Activated CD4-positive, alpha-beta memory T cell treated with anti-CD3 and anti-CD28 coated beads, Interleukin-2, amount 10 ng/mL, durations not matched to agents 7 days and 5 days (primary cell): ENCODE measurements around the gene KRTAP5-2. TPM values are rescaled to one million over a fixed set of nuclear protein-coding genes. Genes with fewer than 3 reads are reported as not detected.
"Not testable (repeated sequence)": the region's sequence is repeated elsewhere in the genome, so short reads cannot be mapped to it uniquely, and the experiment has no call there.

Source experiments
- CTCF ChIA-PET: fragments of 350-600 bp; sonication (Branson Sonifier 250); formaldehyde crosslinking; loops from one replicate; lab custom pipeline; 2021; ENCODE audit warnings: antibody characterized with exemption, inconsistent platforms; lab: Charles Lee
- POLR2A ChIA-PET: fragments of 350-600 bp; sonication (Branson Sonifier 250); formaldehyde crosslinking; loops from one replicate; lab custom pipeline; 2021; ENCODE audit warnings: antibody characterized with exemption; lab: Charles Lee
- DNase-seq: peaks from one replicate; pipeline ENCODE4 v3.0.0-alpha.2; 2020
- H3K27ac Mint-ChIP-seq: one replicate; pipeline ENCODE4 v1.8.0; 2021; ENCODE audit warnings: mild to moderate bottlenecking, mixed read lengths
- H3K27me3 Mint-ChIP-seq: one replicate; pipeline ENCODE4 v1.8.0; 2021; ENCODE audit warnings: mixed read lengths
- H3K36me3 Mint-ChIP-seq: one replicate; pipeline ENCODE4 v1.8.0; 2021; ENCODE audit warnings: low read depth, mixed read lengths
- H3K4me1 Mint-ChIP-seq: one replicate; pipeline ENCODE4 v1.8.0; 2021; ENCODE audit warnings: mixed read lengths
- H3K4me3 Mint-ChIP-seq: one replicate; pipeline ENCODE4 v1.8.0; 2021; ENCODE audit warnings: mild to moderate bottlenecking, mixed read lengths
- H3K9me3 Mint-ChIP-seq: one replicate; pipeline ENCODE4 v1.8.0; 2021; ENCODE audit warnings: mixed read lengths
- total RNA-seq, 2 experiments: library from RNA; stranded (reverse); gene quantifications; one replicate each; pipeline ENCODE4 v1.2.3, GENCODE V29; 2021

KRTAP5-2 gene, protein sequence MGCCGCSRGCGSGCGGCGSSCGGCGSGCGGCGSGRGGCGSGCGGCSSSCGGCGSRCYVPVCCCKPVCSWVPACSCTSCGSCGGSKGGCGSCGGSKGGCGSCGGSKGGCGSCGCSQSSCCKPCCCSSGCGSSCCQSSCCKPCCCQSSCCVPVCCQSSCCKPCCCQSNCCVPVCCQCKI
- total RNA-seq = not detected

DNA sequence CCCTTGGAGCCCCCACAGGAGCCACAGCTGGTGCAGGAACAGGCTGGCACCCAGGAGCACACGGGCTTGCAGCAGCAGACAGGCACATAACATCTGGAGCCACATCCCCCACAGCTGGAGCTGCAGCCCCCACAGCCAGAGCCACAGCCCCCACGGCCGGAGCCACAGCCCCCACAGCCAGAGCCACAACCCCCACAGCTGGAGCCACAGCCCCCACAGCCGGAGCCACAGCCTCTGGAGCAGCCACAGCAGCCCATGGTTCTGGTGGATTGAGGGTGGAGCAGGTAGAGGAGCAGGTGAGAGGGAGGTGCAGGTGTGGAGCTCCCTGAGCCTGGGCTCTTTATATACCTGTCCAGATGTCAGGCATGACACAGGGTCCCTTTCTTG lies at the start of gene KRTAP5-2:
TSS of gene KRTAP5-2 (minus strand) at position 301 of the 387 bp plus-strand sequence. CDS start at position 257, 44 bp downstream.
- peaks cover 71% of the 10 kb centered on the region for H3K27me3 Mint-ChIP-seq
- no peak within 1 kb of the TSS for H3K4me3 Mint-ChIP-seq
- CTCF ChIA-PET = interaction anchor here (0.8 to 1.0 kb wide), 2 partner anchors 23 to 41 kb away, joined by 3 read pairs; no protein-coding TSS in a partner anchor
- H3K9me3 Mint-ChIP-seq = no peaks in the 10 kb centered on the region
- no peak within 1 kb of the TSS for H3K27ac Mint-ChIP-seq
- no peak for DNase-seq
- POLR2A ChIA-PET = no interaction called here
- H3K4me1 Mint-ChIP-seq = peaks cover 12% of the 10 kb centered on the region
- no peaks in the 10 kb centered on the region for H3K36me3 Mint-ChIP-seq

DNA sequence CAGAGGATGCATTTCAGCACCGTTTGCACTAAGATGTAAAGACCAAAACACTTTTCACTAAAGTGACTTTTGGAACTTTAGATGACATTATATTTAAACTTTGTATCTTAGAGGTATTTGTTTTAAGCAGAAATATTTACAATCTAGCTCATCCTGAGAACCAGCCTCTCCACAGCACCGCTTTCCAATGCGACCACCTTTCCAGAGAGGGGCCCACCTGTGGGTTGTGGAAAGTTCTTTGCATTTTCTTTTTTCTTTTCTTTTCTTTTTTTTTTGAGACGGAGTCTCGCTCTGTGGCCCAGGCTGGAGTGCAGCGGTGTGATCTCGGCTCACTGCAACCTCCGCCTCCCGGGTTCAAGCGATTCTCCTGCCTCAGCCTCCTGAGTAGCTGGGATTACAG lies 48.4 kb upstream of the KRTAP5-2 start:
- H3K4me3 Mint-ChIP-seq, DNase-seq, H3K9me3 Mint-ChIP-seq, H3K27ac Mint-ChIP-seq, H3K36me3 Mint-ChIP-seq, H3K4me1 Mint-ChIP-seq, POLR2A ChIA-PET, H3K27me3 Mint-ChIP-seq: not testable (repeated sequence)
- CTCF ChIA-PET = interaction anchor here (0.6 to 0.8 kb wide), 2 partner anchors 47 to 173 kb away, joined by 3 read pairs; no protein-coding TSS in a partner anchor

- Mint-ChIP-seq H3K27me3 (peaks cover 4% of the 10 kb centered on the region), H3K27ac (no peak overlapping the region), H3K36me3 (no peaks in the 10 kb centered on the region), H3K9me3 (no peaks in the 10 kb centered on the region), H3K4me1 (no peaks in the 10 kb centered on the region), H3K4me3 (no peak overlapping the region)
- no peak for DNase-seq
- ChIA-PET CTCF (no interaction called here), POLR2A (no interaction called here)
These were observed 47.3 kb upstream of the KRTAP5-2 start for GRCh38 chr11:1645357-1645821.

GRCh38 chr11:1644601-1645356 lies 46.7 kb upstream of the KRTAP5-2 start:
- ChIA-PET POLR2A (no interaction called here), CTCF (no interaction called here)
- no peak for DNase-seq
- no peaks in the 10 kb centered on the region for H3K36me3 Mint-ChIP-seq
- peaks cover 6% of the 10 kb centered on the region for H3K27me3 Mint-ChIP-seq
- no peak overlapping the region for H3K4me3 Mint-ChIP-seq
- no peaks in the 10 kb centered on the region for H3K4me1 Mint-ChIP-seq
- no peak overlapping the region for H3K27ac Mint-ChIP-seq
- H3K9me3 Mint-ChIP-seq = no peaks in the 10 kb centered on the region

GRCh38 chr11:1643146-1643690 lies 45.1 kb upstream of the KRTAP5-2 start:
- Mint-ChIP-seq H3K4me3 (no peak overlapping the region), H3K36me3 (no peaks in the 10 kb centered on the region), H3K4me1 (no peaks in the 10 kb centered on the region), H3K27ac (no peak overlapping the region), H3K9me3 (no peaks in the 10 kb centered on the region), H3K27me3 (peaks cover 7% of the 10 kb centered on the region)
- POLR2A ChIA-PET = no interaction called here
- CTCF ChIA-PET = interaction anchor here (1.2 kb wide), 1 partner anchor 9 kb away, joined by 5 read pairs; no protein-coding TSS in a partner anchor
- DNase-seq = no peak

DNA sequence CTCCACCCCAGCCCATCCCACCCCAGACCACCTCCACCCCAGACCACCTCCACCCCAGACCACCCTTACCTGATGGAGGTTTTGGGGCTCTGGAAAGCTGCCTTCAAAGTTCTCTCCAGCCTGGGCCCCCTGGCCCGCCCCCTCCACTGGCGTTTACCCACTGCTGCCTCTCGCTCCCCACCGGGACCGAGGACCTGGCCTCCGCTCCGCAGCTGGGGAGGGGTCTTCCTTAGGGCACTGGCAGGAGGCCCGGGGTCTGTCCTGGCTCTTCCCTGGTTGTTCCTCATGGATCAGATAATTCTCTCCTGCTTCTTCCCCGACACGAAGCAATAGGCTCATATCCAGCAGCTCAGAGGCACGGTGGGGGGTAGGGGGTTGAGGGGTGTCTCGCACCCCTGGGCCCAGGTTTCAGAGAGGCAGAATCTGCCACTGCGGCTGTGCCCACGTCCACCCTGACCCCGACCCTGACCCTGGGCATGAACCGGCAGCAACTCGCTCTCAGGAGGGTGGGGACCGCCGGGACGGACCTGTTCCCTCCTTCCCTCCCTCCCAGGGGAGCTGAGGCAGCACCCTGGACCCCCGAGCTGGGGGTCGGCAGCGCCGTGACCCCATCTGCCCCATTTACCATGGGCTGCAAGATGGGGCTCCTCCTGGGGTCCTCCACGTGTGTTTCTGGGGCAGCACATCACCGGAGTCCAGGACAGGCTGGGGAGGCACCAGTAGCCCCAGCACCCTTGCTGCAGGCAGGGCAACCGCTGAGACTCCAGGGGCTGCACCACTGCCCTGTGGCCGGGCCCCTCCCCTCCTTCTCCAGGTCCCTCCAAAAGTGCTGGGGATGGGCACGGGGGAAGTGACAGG lies 44.4 kb upstream of the KRTAP5-2 start:
- H3K36me3 Mint-ChIP-seq = no peaks in the 10 kb centered on the region
- H3K27ac Mint-ChIP-seq = no peak overlapping the region
- CTCF ChIA-PET = interaction anchor here (1.2 kb wide), 1 partner anchor 10 kb away, joined by 5 read pairs; no protein-coding TSS in a partner anchor
- POLR2A ChIA-PET = no interaction called here
- H3K4me1 Mint-ChIP-seq = no peaks in the 10 kb centered on the region
- no peak for DNase-seq
- peaks cover 5% of the 10 kb centered on the region for H3K27me3 Mint-ChIP-seq
- H3K4me3 Mint-ChIP-seq = no peak overlapping the region
- H3K9me3 Mint-ChIP-seq = no peaks in the 10 kb centered on the region

DNA sequence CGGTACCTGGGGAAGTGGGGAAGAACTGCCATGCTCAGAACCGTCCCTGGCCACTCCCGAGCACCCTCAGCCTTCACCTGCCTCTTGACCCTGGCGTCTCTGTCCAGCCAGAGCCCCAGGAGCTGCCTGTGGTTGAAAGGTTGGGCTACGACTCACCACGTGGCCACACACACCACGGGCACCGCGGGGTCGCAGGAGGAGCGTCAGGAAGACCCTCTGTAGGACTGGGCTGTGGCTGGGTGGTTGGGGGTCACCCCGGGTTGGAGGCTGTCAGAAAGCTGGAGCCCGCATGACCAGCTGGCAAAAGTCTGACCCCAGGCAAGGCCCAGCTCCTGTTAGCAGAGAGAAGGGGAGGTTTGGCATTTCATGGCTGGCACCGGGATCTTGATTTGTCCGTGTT lies 43.0 kb upstream of the KRTAP5-2 start:
- Mint-ChIP-seq H3K4me3 (no peak overlapping the region), H3K27ac (no peak overlapping the region), H3K9me3 (no peaks in the 10 kb centered on the region), H3K27me3 (peaks cover 9% of the 10 kb centered on the region), H3K4me1 (no peaks in the 10 kb centered on the region), H3K36me3 (no peaks in the 10 kb centered on the region)
- ChIA-PET CTCF (interaction anchor here (0.5 to 1.4 kb wide), 3 partner anchors 12 to 94 kb away, joined by 3 to 5 read pairs (median 3); no protein-coding TSS in a partner anchor), POLR2A (no interaction called here)
- DNase-seq = no peak

DNA sequence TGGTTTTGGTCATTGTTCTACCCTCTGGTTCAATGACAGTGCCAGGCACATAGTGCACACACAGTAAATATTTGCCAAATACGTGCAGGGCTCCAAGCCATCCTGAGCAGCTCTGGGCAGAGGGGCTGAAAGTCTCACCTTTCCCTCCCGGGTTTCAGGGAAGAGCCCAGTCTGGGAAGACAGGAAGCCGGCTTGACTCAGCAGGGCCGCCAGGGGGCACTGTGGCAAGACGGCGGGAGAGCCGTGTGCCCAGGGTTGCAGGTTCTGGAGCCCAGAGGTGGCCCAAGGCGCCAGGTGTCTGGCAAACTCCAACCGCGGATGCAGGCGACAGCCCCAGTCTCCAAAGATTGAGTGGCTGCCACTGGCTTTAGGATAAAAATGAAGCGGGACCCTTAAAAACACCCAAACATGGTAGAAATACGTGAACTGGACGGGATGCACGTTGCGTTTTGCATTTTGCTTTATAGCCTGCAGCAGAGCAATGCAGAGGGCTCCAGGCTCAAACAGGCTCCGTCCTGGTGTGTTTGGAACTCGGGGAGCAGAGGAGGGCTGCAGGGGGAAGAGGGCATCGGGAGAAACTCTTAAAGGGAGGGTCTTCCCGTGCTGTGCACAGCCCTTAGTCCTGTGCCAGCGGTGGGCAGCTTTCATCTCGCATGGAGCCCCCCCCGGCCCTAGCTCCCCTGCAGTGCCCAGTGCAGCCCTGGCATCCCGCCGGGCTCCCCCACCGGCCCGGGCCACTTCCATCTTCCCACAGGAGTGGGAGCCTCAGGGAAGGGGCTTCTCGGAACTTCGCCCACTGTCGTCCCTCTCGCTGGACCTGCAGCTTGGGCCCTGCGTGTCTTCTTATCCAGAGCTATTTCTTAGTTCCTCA lies 42.2 kb upstream of the KRTAP5-2 start:
- Mint-ChIP-seq H3K4me3 (no peak overlapping the region), H3K27me3 (peaks cover 9% of the 10 kb centered on the region), H3K4me1 (no peaks in the 10 kb centered on the region), H3K27ac (no peak overlapping the region), H3K9me3 (no peaks in the 10 kb centered on the region), H3K36me3 (no peaks in the 10 kb centered on the region)
- ChIA-PET CTCF (interaction anchor here (0.5 to 3.4 kb wide), 6 partner anchors 12 to 94 kb away, joined by 3 to 24 read pairs (median 3); no protein-coding TSS in a partner anchor), POLR2A (no interaction called here)
- peak; percentile 24 for DNase-seq

- no peak for DNase-seq
- Mint-ChIP-seq H3K4me3 (no peak overlapping the region), H3K4me1 (no peaks in the 10 kb centered on the region), H3K36me3 (no peaks in the 10 kb centered on the region), H3K9me3 (no peaks in the 10 kb centered on the region), H3K27ac (no peak overlapping the region), H3K27me3 (peaks cover 7% of the 10 kb centered on the region)
- ChIA-PET POLR2A (interaction anchor here (0.7 kb wide), 1 partner anchor 11 kb away, joined by 3 read pairs; no protein-coding TSS in a partner anchor), CTCF (interaction anchor here (0.7 to 3.4 kb wide), 8 partner anchors 11 to 93 kb away, joined by 3 to 24 read pairs (median 3); no protein-coding TSS in a partner anchor)
These were observed 41.6 kb upstream of the KRTAP5-2 start for GRCh38 chr11:1639666-1640065.

GRCh38 chr11:1639102-1639620 lies 41.1 kb upstream of the KRTAP5-2 start:
- ChIA-PET POLR2A (interaction anchor here (0.7 kb wide), 1 partner anchor 12 kb away, joined by 3 read pairs; no protein-coding TSS in a partner anchor), CTCF (interaction anchor here (0.8 to 3.4 kb wide), 8 partner anchors 10 to 92 kb away, joined by 3 to 24 read pairs (median 3); no protein-coding TSS in a partner anchor)
- DNase-seq = no peak
- no peaks in the 10 kb centered on the region for H3K4me1 Mint-ChIP-seq
- H3K9me3 Mint-ChIP-seq = no peaks in the 10 kb centered on the region
- no peak overlapping the region for H3K27ac Mint-ChIP-seq
- no peaks in the 10 kb centered on the region for H3K36me3 Mint-ChIP-seq
- H3K27me3 Mint-ChIP-seq = peaks cover 7% of the 10 kb centered on the region
- no peak overlapping the region for H3K4me3 Mint-ChIP-seq

GRCh38 chr11:1638344-1638743 lies 40.2 kb upstream of the KRTAP5-2 start:
- CTCF ChIA-PET = interaction anchor here (1.4 to 3.4 kb wide), 4 partner anchors 14 to 92 kb away, joined by 3 to 24 read pairs (median 5); no protein-coding TSS in a partner anchor
- no peak overlapping the region for H3K27ac Mint-ChIP-seq
- DNase-seq = no peak
- H3K36me3 Mint-ChIP-seq = no peaks in the 10 kb centered on the region
- POLR2A ChIA-PET = no interaction called here
- peaks cover 9% of the 10 kb centered on the region for H3K27me3 Mint-ChIP-seq
- no peaks in the 10 kb centered on the region for H3K9me3 Mint-ChIP-seq
- no peaks in the 10 kb centered on the region for H3K4me1 Mint-ChIP-seq
- H3K4me3 Mint-ChIP-seq = no peak overlapping the region
